ENCODE data around the gene CORO2B. TPM values are rescaled to one million over a fixed set of nuclear protein-coding genes. Genes with fewer than 3 reads are reported as not detected.

The CORO2B gene
- total RNA-seq, 1 donor from 2014 or later: 1.0 TPM

DNA sequence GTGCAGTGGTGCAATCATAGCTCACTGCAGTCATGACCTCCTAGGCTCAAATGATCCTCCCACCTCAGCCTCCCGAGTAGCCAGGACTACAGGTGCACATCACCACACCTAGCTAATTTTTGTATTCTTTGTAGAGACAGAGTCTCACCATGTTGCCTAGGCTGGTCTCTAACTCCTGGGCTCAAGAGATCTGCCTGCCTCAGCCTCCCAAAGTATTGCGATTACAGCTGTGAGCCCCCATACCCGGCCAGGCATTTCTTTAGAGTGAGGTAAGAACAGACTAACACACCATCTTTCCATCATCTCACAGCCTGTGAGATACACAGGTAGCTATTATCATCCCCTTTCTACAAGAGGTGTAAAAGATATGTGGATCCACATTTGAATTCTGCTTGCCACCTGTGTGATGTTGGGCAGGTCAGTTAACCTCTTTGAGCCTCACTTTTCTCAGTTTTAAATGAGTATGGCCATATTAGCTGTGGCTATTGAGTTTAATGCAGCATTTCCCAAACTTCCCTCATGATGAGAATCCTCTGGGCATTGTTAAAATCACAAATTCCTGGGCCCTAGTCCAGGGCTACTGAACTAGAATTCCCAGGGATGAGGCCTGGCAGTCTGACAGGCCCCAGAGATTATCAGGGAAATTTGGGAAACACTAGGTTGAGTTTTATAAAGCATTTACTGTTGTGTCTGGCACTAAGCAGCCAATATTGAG is 195.9 kb downstream of the CORO2B start:
- Histone ChIP-seq H3K27me3 (no peaks in the 10 kb centered on the region), H4K20me1 (ENCODE audit: low read depth) (peaks cover 9% of the 10 kb centered on the region), H3K79me2 (ENCODE audit: low read depth) (no peaks in the 10 kb centered on the region), H3K36me3 (peaks cover 11% of the 10 kb centered on the region), H3F3A (ENCODE audit: low read depth) (peaks cover 31% of the 10 kb centered on the region), H3K4me2 (no peak overlapping the region), H3K9ac (no peak overlapping the region), H3K4me3 (no peak overlapping the region), H3K27ac (no peak overlapping the region), H3K9me3 (ENCODE audit: low read depth) (no peaks in the 10 kb centered on the region), H3K4me1 (peaks cover 6% of the 10 kb centered on the region), H2AFZ (replicated peaks) (no peak overlapping the region)
- no peak for TF ChIP-seq EZH2phosphoT487 (IDR thresholded peaks at IDR 0.05)
- no peak for TF ChIP-seq EZH2 (IDR thresholded peaks at IDR 0.05)
- TF ChIP-seq, protein P1, sequence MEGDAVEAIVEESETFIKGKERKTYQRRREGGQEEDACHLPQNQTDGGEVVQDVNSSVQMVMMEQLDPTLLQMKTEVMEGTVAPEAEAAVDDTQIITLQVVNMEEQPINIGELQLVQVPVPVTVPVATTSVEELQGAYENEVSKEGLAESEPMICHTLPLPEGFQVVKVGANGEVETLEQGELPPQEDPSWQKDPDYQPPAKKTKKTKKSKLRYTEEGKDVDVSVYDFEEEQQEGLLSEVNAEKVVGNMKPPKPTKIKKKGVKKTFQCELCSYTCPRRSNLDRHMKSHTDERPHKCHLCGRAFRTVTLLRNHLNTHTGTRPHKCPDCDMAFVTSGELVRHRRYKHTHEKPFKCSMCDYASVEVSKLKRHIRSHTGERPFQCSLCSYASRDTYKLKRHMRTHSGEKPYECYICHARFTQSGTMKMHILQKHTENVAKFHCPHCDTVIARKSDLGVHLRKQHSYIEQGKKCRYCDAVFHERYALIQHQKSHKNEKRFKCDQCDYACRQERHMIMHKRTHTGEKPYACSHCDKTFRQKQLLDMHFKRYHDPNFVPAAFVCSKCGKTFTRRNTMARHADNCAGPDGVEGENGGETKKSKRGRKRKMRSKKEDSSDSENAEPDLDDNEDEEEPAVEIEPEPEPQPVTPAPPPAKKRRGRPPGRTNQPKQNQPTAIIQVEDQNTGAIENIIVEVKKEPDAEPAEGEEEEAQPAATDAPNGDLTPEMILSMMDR (IDR thresholded peaks at IDR 0.05): no peak
- peaks cover 17% of the 10 kb centered on the region for H3K36me3 Mint-ChIP-seq
- H3K4me3 Mint-ChIP-seq: no peak overlapping the region
- H3K27me3 Mint-ChIP-seq (ENCODE audit: insufficient read depth, low read depth): no peaks in the 10 kb centered on the region
- no peak for DNase-seq (ENCODE audit: low spot score)
- H3K9me3 Mint-ChIP-seq: peaks cover 2% of the 10 kb centered on the region
- H3K4me1 Mint-ChIP-seq: peaks cover 17% of the 10 kb centered on the region
- H3K27ac Mint-ChIP-seq: no peak overlapping the region

DNA sequence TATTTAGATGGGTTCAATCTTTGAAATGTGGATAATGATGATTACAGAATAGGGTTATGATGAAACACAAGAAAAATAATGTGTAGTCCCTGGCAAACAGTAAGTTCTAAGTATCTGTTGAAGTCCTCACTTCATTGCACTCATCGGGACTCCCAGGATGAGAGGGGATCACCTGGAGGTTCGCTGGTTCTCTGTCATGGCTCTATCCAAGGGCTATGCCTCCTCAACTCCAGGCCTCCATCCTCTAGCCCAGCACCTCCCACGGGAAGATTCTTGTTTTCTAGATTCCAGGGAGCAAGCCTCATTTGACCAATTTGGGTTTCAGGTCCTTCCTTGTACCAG is 196.4 kb downstream of the CORO2B start:
- no peak overlapping the region for H3K27ac ChIP-seq
- peaks cover 6% of the 10 kb centered on the region for H3K4me1 ChIP-seq
- DNase-seq (ENCODE audit: low spot score): no peak
- peaks cover 18% of the 10 kb centered on the region for H3K36me3 Mint-ChIP-seq
- no peak overlapping the region for H3K27ac Mint-ChIP-seq
- H3K4me1 Mint-ChIP-seq: peaks cover 17% of the 10 kb centered on the region
- H3K4me2 ChIP-seq: no peak overlapping the region
- H3K27me3 ChIP-seq: no peaks in the 10 kb centered on the region
- H3F3A ChIP-seq (ENCODE audit: low read depth): peaks cover 34% of the 10 kb centered on the region
- no peaks in the 10 kb centered on the region for H3K27me3 Mint-ChIP-seq (ENCODE audit: insufficient read depth, low read depth)
- H3K4me3 ChIP-seq: no peak overlapping the region
- H3K4me3 Mint-ChIP-seq: no peak overlapping the region
- no peak for TF ChIP-seq EZH2 (IDR thresholded peaks at IDR 0.05)
- TF ChIP-seq, protein P1 (IDR thresholded peaks at IDR 0.05): no peak
- TF ChIP-seq EZH2phosphoT487 (IDR thresholded peaks at IDR 0.05): no peak
- H2AFZ ChIP-seq (replicated peaks): no peak overlapping the region
- peaks cover 10% of the 10 kb centered on the region for H4K20me1 ChIP-seq (ENCODE audit: low read depth)
- H3K9me3 ChIP-seq (ENCODE audit: low read depth): no peaks in the 10 kb centered on the region
- H3K9me3 Mint-ChIP-seq: peaks cover 2% of the 10 kb centered on the region
- H3K79me2 ChIP-seq (ENCODE audit: low read depth): no peaks in the 10 kb centered on the region
- peaks cover 11% of the 10 kb centered on the region for H3K36me3 ChIP-seq
- no peak overlapping the region for H3K9ac ChIP-seq

DNA sequence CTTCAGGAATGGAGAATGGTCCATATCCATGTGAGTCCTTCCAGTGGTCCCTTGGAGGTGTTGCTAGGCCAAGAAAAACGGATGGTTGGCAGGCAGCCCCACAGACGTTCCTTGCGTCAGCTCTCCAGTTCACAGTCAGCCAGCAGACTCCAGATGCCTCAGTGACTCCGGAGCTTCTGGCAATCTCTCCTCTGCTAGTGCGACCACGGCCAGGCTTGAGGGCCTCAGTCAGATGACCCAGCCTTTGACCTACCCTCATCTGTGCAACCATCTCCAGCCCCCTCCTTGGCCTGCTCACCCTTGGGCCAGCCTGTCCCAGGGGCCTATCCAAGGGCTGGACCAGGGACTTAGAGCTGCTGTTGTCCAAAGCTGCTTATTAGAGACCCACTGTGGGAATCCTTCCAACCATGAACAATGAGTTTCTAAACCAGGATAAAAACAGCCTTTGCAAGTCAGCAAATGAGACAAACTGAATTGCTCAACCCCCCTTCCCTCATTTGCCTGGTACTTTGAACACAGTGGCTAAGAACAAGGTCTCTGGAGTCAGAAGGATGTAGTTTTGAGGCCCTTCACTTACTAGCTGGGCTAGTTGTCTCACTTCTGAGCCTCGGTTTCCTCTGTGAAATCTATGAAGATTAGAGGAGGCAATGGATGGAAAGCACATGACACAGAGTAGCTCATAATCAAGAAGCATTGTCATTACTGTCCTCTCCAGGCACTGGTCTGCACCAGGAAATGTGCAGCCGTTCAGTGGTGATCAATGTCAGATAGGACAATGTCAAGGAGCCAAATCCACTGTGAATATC is 197.1 kb downstream of the CORO2B start:
- Histone ChIP-seq H2AFZ (replicated peaks) (no peak overlapping the region), H3K9ac (no peak overlapping the region), H4K20me1 (ENCODE audit: low read depth) (peaks cover 17% of the 10 kb centered on the region), H3K9me3 (ENCODE audit: low read depth) (no peaks in the 10 kb centered on the region), H3K27ac (no peak overlapping the region), H3K4me2 (no peak overlapping the region), H3K79me2 (ENCODE audit: low read depth) (no peaks in the 10 kb centered on the region), H3K36me3 (peaks cover 11% of the 10 kb centered on the region), H3F3A (ENCODE audit: low read depth) (peaks cover 38% of the 10 kb centered on the region), H3K27me3 (no peaks in the 10 kb centered on the region), H3K4me3 (no peak overlapping the region), H3K4me1 (peaks cover 6% of the 10 kb centered on the region)
- DNase-seq (ENCODE audit: low spot score): peak; percentile 26
- H3K27ac Mint-ChIP-seq: peak overlapping the region; percentile 8
- peaks cover 17% of the 10 kb centered on the region for H3K4me1 Mint-ChIP-seq
- H3K9me3 Mint-ChIP-seq: peaks cover 2% of the 10 kb centered on the region
- H3K36me3 Mint-ChIP-seq: peaks cover 23% of the 10 kb centered on the region
- no peak overlapping the region for H3K4me3 Mint-ChIP-seq
- H3K27me3 Mint-ChIP-seq (ENCODE audit: insufficient read depth, low read depth): no peaks in the 10 kb centered on the region
- TF ChIP-seq EZH2phosphoT487 (IDR thresholded peaks at IDR 0.05) (no peak), EZH2 (IDR thresholded peaks at IDR 0.05) (no peak)
- TF ChIP-seq, protein P1 (IDR thresholded peaks at IDR 0.05): no peak

Data from neural progenitor cell (in vitro differentiated cells).